GM12892 (cell line): ENCODE measurements around the gene NEDD1.

Experiments used
- POLR2A ChIP-seq: IDR thresholded peaks from 2 replicates; pipeline ENCODE4 v1.6.1; 2011; ENCODE audit warnings: low read depth, low read length, control low read depth
- POLR2AphosphoS5 ChIP-seq: IDR thresholded peaks from 2 replicates; pipeline ENCODE4 v1.6.1; 2011; ENCODE audit warnings: low read depth, low read length, control low read depth

- TF ChIP-seq POLR2AphosphoS5 (no peak), POLR2A (no peak)
Measured at GRCh38 chr12:96907671-96908422, 790 bp downstream of the NEDD1 start.
